ENCODE data around the gene DDB1.

Gene DDB1

DNA sequence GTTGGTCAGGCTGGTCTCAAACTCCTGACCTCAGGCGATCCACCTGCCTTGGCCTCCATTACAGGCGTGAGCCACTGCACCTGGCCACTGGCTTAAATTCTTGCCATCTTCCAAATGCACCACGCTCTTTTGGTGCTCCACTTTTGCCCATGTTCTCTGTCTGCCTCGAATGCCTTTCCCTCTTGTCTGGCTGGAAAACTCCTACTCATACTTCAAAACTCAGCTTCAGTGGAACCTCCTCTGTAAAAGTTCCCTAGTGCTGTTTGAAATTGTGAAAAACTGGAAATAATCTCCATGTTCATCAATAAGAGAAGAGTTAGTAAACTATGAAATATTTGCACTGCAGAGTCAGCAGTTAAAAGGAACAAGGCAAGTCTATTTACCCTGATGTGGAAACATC, 49.3 kb downstream of the DDB1 start:
- Mint-ChIP-seq H3K27ac (no peak overlapping the region), H3K36me3 (peaks cover 36 to 52% of the 10 kb centered on the region in 2 donors), H3K27me3 (no peaks in the 10 kb centered on the region), H3K4me1 (no peaks in the 10 kb centered on the region), H3K4me3 (no peak overlapping the region), H3K9me3 (peaks cover 0 to 5% of the 10 kb centered on the region in 2 donors)
- ATAC-seq (replicated peaks), result no peak
- DNase-seq, result no peak

DNA sequence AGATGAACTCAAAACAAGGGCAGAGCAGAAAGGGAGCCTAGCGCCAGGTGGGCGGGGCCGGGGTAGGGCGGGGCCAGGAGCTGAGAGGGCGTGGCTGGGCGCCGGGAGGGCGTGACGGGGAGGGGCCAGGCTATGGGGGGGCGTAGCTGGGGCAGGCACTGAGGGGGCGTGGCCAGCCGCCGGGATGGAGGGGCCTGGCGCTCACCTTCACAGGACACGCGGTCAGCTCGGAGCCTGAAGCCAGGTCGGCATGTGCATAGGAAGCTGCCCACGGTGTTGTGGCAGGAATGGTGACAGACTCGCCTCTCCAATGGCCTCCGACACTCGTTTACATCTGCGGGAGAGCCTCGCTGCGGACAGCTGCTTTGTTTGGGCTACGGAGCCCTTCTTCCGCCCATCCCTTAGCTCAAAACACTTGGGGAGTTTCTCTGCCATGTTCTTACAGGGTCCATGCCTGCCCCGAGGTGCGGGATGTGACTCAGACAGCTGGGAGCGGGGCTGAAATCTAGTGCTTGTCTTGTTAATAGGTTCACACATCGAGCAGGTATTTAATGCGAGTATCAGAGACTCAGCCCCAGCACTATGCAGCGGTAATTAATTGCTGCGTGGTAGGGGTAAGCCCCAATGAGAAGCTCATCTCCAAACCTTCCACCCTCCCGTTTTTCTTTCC, 51.2 kb downstream of the DDB1 start:
- no peaks in the 10 kb centered on the region for H3K27me3 Mint-ChIP-seq
- H3K4me3 Mint-ChIP-seq, result no peak overlapping the region
- H3K36me3 Mint-ChIP-seq, result peaks cover 40 to 51% of the 10 kb centered on the region in 2 donors
- H3K4me1 Mint-ChIP-seq, result no peaks in the 10 kb centered on the region
- peak; percentile 55 to 72 for ATAC-seq (replicated peaks)
- H3K27ac Mint-ChIP-seq, result no peak overlapping the region
- peaks cover 0 to 5% of the 10 kb centered on the region in 2 donors for H3K9me3 Mint-ChIP-seq
- no peak for DNase-seq

DNA sequence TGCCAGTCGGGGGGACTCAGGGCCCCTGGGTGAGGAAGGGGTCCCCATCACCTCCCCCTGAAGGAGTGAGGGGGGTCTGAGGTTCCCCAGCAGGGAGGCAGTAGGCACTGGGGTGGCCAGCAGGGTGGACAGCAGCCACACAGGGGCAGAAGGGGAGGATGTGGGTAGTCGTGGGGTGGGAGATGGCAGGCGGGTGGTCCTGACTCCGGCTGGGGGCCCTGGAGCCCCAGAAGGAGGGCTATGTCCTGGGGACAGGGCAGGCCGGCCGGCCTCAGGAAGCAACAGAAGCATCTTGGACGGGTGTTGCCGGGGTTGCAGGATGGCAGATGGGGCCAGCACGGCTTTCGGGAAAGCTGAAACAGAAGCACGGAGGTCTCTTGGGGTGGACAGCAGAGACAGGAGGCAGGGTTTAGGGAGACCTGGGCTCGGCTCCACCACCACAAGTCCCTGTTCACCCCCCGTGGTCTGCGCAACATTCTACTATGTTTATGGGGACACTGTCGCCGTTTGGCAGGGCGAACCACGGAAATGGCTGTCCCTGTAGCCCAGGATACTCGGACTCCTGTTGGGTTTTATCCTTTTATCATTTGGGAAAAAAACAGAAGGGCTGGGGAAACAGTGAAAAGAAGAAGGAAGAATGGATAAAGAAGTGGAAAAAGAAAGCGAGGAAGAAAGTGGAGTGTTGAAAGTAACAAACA, 51.9 kb downstream of the DDB1 start:
- Mint-ChIP-seq H3K27me3 (no peaks in the 10 kb centered on the region), H3K27ac (no peak overlapping the region), H3K4me1 (no peaks in the 10 kb centered on the region), H3K4me3 (no peak overlapping the region), H3K36me3 (peaks cover 40 to 49% of the 10 kb centered on the region in 2 donors), H3K9me3 (peaks cover 0 to 5% of the 10 kb centered on the region in 2 donors)
- ATAC-seq (replicated peaks) (no peak), DNase-seq (no peak)

DNA sequence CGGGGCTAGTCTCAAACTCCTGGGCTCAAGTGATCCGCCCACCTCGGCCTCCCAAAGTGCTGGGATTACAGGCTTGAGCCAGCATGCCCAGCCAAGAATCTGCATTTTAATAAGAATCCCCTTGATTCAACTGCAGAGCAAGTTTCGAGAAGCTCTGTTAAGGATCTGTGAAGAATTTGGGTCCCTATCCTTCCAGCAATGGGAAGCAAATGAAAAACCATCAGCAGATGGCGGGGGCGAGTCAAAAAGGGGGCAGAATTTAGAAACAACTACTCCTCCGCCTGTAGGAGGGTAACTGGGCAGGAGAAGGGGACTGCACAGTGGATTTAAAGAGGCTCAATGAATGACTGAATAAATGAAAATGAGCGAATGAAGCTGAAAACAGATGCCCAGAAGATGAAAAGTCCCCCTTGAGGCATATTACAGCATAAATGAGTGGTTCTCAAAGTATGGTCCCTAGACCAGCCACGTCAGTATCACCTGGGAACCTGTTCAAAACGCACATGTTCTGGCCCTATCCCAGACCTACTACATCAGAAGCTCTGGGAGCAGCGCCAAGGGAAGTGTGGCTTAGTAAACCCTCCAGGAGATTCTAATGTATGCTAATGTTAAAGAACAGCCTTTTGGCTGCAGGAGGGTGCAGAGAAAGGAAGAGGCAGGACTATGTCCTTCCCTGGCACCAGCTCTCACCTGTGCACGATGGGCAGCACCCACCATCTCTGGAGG, 52.8 kb downstream of the DDB1 start:
- Mint-ChIP-seq H3K36me3 (peaks cover 40 to 41% of the 10 kb centered on the region in 2 donors), H3K27me3 (no peaks in the 10 kb centered on the region), H3K9me3 (peaks cover 0 to 5% of the 10 kb centered on the region in 2 donors), H3K4me1 (no peaks in the 10 kb centered on the region), H3K27ac (no peak overlapping the region), H3K4me3 (no peak overlapping the region)
- ATAC-seq (replicated peaks), result no peak
- no peak for DNase-seq

DNA sequence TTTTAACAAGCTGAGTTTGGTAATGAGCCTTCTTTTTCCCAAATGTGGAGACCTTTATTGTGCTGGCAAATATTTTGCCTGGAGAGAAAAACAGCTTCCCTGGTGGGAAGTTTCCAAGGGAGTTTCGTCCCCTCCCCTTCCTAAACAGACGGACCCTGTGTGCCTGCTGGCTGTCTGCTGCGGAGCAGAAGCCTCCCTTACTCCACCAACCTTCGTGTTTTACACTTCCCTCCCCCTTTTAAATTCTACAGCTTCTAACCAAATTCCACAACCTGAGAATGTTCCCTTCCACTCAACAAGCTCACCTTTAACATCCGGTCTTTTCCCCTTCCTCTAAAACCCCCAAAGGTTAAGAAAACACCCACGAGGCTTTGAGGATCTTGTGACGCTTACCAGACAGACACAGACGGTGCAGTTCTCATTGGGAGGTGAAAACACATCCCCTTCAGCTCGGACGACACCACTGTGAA, 54.9 kb downstream of the DDB1 start:
- Mint-ChIP-seq H3K4me3 (no peak overlapping the region), H3K4me1 (no peaks in the 10 kb centered on the region), H3K27me3 (no peaks in the 10 kb centered on the region), H3K9me3 (peaks cover 0 to 2% of the 10 kb centered on the region in 2 donors), H3K36me3 (peaks cover 24 to 25% of the 10 kb centered on the region in 2 donors), H3K27ac (no peak overlapping the region)
- DNase-seq (no peak), ATAC-seq (replicated peaks) (no peak)

DNA sequence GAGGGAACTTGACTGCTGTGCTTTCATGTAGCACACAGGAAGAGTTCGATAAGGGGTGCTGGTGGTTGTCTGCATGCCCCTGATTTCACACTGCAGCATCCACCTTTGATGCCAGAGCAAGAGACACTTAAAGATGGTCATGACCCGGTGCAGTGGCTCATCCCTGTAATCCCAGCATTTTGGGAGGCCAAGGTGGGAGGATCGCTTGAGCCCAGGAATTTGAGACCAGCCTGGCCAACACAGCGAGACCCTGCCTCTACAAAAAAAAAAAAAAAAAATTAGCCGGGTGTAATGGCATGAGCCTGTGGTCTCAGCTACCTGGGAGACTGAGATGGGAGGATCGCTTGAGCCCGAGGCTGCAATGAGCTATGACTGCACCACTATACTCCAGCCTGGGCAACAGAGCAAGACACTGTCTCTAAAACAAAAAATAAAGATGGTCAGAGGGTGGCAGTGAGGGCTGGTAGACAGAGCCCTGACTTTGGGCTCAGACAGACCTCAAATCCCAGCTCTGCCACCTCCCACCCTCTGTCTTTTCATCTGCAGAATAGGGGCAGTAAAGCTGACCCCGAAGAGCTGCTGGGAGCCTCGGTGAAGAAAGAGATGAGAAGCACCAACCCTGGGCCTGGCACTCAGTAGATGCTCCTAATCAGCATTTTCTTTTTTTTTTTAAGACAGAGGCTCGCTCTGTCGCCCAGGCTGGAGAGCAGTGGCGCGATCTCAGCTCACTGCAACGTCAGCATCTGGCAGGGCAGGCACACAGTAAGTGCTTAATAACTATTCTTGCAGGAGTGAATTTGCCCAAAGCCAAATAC, 55.5 kb downstream of the DDB1 start:
- H3K9me3 Mint-ChIP-seq, result peaks cover 0 to 2% of the 10 kb centered on the region in 2 donors
- DNase-seq (no peak), ATAC-seq (replicated peaks) (no peak)
- no peaks in the 10 kb centered on the region for H3K27me3 Mint-ChIP-seq
- H3K4me3 Mint-ChIP-seq, result no peak overlapping the region
- H3K36me3 Mint-ChIP-seq, result peaks cover 22 to 25% of the 10 kb centered on the region in 2 donors
- no peak overlapping the region for H3K27ac Mint-ChIP-seq
- no peaks in the 10 kb centered on the region for H3K4me1 Mint-ChIP-seq

DNA sequence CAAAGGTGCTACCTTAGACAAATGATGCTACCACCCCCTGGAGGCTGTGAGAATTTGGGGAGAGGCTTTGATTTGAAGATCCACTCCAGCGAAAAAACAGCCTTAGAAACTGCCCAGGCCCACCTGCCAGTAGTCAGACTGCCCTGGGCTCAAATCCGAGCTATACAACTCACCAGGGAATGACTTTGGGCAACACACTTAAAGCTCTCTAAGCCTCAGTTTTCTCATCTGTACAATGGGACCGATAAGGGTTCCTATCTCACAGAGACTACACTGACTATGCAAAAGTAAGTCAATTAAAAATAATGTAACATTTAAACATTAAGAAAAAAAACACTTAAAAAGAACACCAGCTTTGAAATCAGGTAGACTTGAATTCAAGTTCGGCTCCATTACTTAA, 57.7 kb downstream of the DDB1 start:
- ATAC-seq (replicated peaks) (no peak), DNase-seq (no peak)
- H3K27ac Mint-ChIP-seq, result no peak overlapping the region
- H3K27me3 Mint-ChIP-seq, result no peaks in the 10 kb centered on the region
- H3K36me3 Mint-ChIP-seq, result peaks cover 8 to 13% of the 10 kb centered on the region in 2 donors
- H3K9me3 Mint-ChIP-seq, result no peaks in the 10 kb centered on the region
- no peaks in the 10 kb centered on the region for H3K4me1 Mint-ChIP-seq
- no peak overlapping the region for H3K4me3 Mint-ChIP-seq

DNA sequence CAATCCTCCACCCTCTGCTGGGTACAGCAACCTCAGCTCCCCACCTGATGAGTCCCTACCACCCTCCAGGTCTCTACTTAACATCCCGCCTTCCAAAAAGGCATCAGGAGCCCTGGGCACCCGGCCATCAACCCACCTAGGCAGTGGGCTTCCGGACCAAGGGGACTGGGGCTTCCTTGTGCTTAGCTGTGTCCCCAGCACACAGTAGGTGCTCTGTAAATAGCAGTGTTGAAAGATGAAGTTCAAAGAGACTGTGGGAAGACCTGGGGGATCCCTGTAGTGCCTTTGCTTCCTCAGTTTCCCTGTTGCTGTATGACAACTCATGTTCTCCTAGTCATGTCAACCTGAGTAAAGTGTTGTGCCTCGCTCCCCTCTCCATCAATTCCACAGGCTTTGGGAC, 58.8 kb downstream of the DDB1 start:
- no peak for DNase-seq
- ATAC-seq (replicated peaks), result no peak
- H3K27me3 Mint-ChIP-seq, result no peaks in the 10 kb centered on the region
- H3K9me3 Mint-ChIP-seq, result no peaks in the 10 kb centered on the region
- H3K4me3 Mint-ChIP-seq, result no peak overlapping the region
- peaks cover 6 to 9% of the 10 kb centered on the region in 2 donors for H3K36me3 Mint-ChIP-seq
- no peaks in the 10 kb centered on the region for H3K4me1 Mint-ChIP-seq
- no peak overlapping the region for H3K27ac Mint-ChIP-seq

DNA sequence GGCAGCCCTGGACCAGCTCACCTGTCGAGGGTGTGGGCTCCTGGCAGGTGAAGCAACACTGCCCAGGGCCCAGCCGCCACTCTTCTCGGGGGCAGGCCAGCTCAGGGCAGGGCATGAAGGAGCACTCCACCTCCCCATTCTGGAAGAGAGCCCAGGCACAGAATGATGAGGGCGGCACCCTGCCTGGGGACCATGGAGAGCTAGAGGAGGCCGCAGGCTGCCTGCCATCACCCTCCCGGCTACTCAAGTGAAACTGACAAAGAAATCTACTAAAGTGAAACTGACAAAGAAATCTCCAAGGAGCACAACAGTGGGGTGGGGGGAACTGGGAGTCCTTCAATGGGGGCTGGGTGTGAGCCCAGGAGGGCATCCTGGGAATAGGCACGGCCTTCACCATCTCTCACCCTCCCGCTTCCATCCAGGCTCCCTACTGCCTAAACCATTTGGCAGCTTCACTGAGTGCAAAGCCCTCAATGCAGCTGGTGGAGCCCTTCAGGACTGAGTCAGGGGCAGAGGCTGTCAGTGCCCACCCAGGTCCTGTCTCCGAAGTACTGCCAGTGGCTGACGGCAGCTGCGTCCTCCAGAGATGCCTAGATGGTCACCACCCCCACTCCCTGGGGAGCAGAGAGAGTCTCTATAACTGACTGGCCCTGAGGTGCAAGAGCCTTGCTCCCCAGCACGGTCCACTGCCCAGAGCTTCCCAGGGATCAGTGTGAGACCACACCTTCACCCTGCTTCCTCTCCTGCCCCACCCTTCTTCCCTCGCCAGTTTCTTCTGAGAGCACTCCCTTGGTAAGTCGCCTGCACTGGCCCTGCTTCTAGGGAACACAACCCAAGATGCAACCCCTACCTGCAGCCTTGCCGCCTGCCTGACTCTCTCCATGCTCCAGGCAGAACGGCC, 59.5 kb downstream of the DDB1 start:
- Mint-ChIP-seq H3K36me3 (peaks cover 5 to 7% of the 10 kb centered on the region in 2 donors), H3K4me3 (no peak overlapping the region), H3K27ac (no peak overlapping the region), H3K27me3 (no peaks in the 10 kb centered on the region), H3K4me1 (no peaks in the 10 kb centered on the region), H3K9me3 (no peaks in the 10 kb centered on the region)
- ATAC-seq (replicated peaks) (no peak), DNase-seq (no peak)

DNA sequence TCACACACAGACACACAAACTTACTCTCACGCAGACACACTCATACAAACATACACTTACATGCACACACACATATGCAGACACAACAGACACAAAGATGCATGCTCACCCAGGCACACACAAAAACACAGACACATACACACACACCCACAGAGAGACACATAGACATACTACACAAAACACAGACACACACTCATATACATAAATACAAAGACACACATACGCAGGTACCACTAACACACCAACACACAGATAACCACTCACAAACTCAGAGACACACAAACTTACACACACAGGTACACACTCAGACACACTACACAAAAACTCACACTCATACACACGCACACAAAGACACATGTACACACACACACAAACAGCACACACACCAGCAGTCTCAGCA, 60.2 kb downstream of the DDB1 start:
- Mint-ChIP-seq H3K9me3 (no peaks in the 10 kb centered on the region), H3K36me3 (no peaks in the 10 kb centered on the region), H3K4me1 (no peaks in the 10 kb centered on the region), H3K27me3 (no peaks in the 10 kb centered on the region), H3K4me3 (no peak overlapping the region), H3K27ac (no peak overlapping the region)
- ATAC-seq (replicated peaks), result no peak
- DNase-seq, result no peak

DNA sequence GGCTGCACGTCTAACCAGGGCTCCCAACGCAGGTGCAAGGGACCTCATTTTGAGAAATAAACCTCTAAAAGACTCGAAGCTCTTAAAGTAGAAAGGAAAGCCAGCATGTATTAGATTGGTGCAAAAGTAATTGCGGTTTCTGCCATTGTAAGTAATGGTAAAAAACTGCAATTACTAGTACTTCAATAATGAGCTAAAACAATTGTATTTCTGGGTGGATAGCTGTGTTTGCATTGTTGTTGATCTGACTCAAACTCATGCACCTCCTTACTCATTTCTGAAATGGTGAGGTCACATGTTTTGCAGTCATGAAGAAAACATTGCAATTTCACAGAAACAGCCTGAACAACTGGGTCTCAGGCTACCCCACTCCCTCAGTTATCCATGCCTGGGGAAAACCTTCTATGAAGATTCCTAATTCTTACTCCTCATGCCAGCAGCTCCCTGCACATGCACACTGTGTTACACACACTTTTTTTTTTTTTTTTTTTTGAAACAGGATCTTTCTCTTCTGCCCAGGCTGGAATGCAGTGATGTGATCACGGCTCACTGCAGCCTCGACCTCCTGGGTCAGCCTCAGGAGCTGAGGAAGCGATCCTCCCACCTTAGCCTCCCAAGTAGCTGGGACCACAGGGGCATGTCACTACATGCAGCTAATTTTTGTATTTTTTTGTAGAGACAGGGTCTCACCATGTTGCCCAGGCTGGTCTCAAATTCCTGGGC, 62.4 kb downstream of the DDB1 start:
- ATAC-seq (replicated peaks) (peak in 1 of 2 donors; percentile 31), DNase-seq (no peak)
- no peak overlapping the region for H3K4me3 Mint-ChIP-seq
- H3K27me3 Mint-ChIP-seq, result no peaks in the 10 kb centered on the region
- no peaks in the 10 kb centered on the region for H3K9me3 Mint-ChIP-seq
- no peaks in the 10 kb centered on the region for H3K4me1 Mint-ChIP-seq
- no peak overlapping the region for H3K27ac Mint-ChIP-seq
- H3K36me3 Mint-ChIP-seq, result no peaks in the 10 kb centered on the region

DNA sequence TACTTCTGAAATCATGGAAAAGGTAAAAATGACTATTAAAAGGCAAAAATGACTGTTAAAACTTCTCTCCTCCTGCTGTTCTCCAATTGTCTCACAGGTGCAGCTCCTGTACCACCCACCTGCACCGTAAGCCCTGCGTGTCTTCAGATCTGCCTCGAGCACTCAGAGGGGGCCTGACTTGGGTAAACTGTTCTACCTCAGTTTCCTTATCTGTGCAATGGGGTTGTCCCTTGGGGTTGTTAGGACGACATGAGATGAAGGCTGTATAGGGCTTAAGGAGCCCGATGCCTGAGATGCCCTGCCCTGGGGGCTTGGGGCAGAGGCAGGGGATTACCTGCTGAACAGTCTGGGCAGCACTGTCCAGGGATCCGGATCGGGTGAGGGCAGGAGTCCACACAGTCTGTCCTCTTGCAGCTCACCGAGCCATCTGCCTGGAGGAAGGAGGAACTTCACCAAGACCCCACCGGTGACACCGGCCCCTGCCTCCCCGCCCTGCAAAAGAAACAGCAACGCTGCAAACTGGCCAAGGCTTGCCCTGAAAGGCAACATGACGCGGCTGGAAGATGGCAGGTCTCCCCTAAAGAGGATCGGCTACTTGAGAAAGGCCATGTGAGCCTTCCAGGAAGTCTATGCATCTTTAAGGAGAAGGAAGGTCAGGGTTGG, 64.2 kb downstream of the DDB1 start:
- peaks cover under 1 to 1% of the 10 kb centered on the region in 2 donors for H3K36me3 Mint-ChIP-seq
- no peaks in the 10 kb centered on the region for H3K27me3 Mint-ChIP-seq
- DNase-seq, result no peak
- H3K4me3 Mint-ChIP-seq, result no peak overlapping the region
- H3K27ac Mint-ChIP-seq, result no peak overlapping the region
- H3K9me3 Mint-ChIP-seq, result no peaks in the 10 kb centered on the region
- H3K4me1 Mint-ChIP-seq, result no peaks in the 10 kb centered on the region
- ATAC-seq (replicated peaks), result no peak

Measured in stimulated activated naive B cell treated with anti-CD40 and anti-IgM and Interleukin-4, amounts not matched to agents 10 μg/mL and 1 μg/mL and 100 μg/mL, for 72 hours (primary cell).